SH-SY5Y (cell line): ENCODE data around the gene DLX6.

Experiments
- GATA2 ChIP-seq: IDR thresholded peaks from 2 replicates; pipeline ENCODE4 v1.6.1; 2011; ENCODE audit warnings: mild to moderate bottlenecking, low read depth, low read length
- GATA3 ChIP-seq: IDR thresholded peaks from 2 replicates; pipeline ENCODE4 v1.6.1; 2011; ENCODE audit warnings: low read depth, mild to moderate bottlenecking, low read length, moderate library complexity

The DLX6 gene

GRCh38 chr7:97011536-97012364 lies 6.4 kb downstream of the DLX6 start:
- TF ChIP-seq GATA2 = no peak
- no peak for TF ChIP-seq GATA3

- TF ChIP-seq GATA3 (no peak), GATA2 (no peak)
These were observed 7.2 kb downstream of the DLX6 start for GRCh38 chr7:97012365-97013133.

GRCh38 chr7:97013134-97013844 lies 7.9 kb downstream of the DLX6 start:
- no peak for TF ChIP-seq GATA3
- TF ChIP-seq GATA2 = no peak

GRCh38 chr7:97013845-97014134 lies 8.4 kb downstream of the DLX6 start:
- TF ChIP-seq GATA3 (no peak), GATA2 (no peak)

- TF ChIP-seq GATA2 (no peak), GATA3 (no peak)
These were observed 8.9 kb downstream of the DLX6 start for GRCh38 chr7:97014145-97014750.

GRCh38 chr7:97015279-97015678 lies 9.9 kb downstream of the DLX6 start:
- TF ChIP-seq GATA3 = no peak
- no peak for TF ChIP-seq GATA2

- TF ChIP-seq GATA2 (no peak), GATA3 (no peak)
These were observed 10.5 kb downstream of the DLX6 start for GRCh38 chr7:97015756-97016380.

- TF ChIP-seq GATA3 (no peak), GATA2 (no peak)
These were observed 11.2 kb downstream of the DLX6 start for GRCh38 chr7:97016381-97017191.

GRCh38 chr7:97017192-97018125 lies 12.1 kb downstream of the DLX6 start:
- no peak for TF ChIP-seq GATA3
- no peak for TF ChIP-seq GATA2

GRCh38 chr7:97018126-97018601 lies 12.8 kb downstream of the DLX6 start:
- no peak for TF ChIP-seq GATA2
- no peak for TF ChIP-seq GATA3

GRCh38 chr7:97018791-97019531 lies 13.6 kb downstream of the DLX6 start:
- TF ChIP-seq GATA3 (no peak), GATA2 (no peak)
